GM18909 (cell line): ENCODE results near the gene KRT76.
"Not testable (repeated sequence)": the region's sequence is repeated elsewhere in the genome, so short reads cannot be mapped to it uniquely, and the experiment has no call there.

Source experiments
- ATAC-seq: cut with Tn5 transposase; IDR thresholded peaks from one replicate; pipeline ENCODE4 v1.9.1; 2021; ENCODE audit warnings: mild to moderate bottlenecking; ENCODE audit not compliant: unreplicated experiment, poor library complexity

The KRT76 gene

DNA sequence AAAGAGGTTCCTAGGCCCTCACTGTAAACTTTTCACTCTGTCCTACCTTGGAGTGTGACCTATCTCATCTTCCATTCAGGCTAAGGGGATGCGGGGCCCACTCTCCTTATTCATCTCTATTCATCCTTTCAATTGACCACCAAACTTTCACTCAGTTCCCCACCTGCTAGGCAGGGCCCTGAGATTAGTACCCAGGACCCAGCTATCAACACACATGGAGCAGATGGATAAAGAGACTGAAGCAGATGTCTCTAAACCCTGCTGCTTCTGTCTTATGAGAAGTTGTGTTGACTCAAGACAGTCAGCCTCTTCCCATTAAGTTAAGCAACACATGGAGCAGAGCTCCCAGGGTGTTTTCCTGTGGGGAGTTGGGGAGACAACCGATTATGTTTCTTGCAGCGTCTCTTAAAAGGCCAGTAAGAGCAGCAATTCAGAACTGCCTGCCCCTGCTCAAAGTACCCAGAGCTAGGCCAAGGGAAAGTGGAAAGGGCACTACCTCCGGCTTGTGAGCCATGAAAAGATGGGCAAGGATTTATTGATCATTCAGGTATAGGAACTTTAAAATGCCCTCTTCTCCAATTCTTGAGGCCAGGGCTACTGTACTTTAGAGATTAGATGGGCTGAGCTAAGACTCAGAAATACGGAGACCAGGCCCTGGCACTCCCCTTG lies 10.7 kb downstream of the KRT76 start:
- no peak for ATAC-seq

DNA sequence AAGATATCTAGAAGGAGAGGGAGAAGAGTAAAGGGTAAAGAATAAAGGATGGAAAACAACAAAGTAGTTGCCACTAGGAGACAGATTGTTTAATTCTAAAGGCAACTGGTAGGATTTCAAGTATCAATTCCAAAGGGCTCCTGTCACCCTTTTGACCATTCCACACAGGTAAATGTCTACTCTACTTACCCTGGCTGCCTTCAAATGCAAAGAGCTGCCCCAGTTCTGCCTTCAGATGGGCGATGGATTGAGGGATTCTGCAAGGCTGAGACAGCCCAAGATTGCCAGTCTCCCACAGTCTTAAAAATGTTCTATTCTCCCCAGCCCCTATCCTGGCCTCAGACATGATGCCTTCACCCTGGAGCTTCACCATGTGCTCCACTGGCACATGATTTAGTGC lies 11.4 kb downstream of the KRT76 start:
- no peak for ATAC-seq

DNA sequence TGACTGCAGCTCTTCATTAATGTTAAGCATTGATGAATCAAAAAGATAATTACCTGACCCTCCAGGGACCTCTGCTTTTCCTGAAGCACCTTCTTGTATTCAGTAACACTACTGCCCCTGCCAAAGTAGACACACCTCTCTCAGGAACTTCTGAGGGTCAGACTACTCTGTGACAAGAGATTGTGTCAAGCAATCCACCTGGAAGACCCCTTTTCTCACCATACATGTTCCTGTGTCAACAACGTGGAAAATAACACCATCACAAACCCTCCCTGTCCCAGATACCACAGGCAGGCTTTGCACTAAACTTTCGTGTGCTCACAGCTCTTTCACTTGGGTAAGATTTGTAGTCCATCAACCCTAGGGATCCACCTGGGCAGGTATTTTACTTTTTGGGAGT lies 13.2 kb downstream of the KRT76 start:
- ATAC-seq = no peak

DNA sequence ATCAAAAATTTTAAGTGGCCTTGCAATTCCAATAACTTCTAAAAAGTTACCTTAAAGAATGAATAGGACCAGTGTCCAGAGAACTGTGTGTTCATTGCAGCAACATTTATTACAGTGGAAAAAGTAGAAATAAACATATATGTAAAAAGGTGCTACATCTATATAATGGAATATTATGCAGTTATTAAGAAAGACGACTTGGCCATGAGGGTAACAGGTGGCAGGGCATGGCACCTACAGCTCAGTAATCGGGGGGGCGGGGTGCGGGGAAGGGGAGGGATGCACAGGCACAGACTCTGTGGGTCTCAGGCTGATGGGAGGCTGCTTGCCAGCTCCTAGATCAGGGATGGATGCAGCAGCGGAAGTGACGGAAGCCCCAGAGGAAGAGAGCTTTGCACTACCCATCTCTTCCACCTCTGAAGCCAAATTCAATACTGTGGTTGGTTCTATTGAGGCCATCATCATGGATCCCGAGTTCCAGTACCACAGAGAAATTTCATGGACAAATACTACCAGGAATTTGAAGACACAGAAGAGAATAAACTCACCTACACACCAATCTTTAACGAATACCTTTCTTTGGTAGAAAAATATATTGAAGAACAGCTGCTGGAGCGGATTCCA lies 14.0 kb downstream of the KRT76 start:
- no peak for ATAC-seq

DNA sequence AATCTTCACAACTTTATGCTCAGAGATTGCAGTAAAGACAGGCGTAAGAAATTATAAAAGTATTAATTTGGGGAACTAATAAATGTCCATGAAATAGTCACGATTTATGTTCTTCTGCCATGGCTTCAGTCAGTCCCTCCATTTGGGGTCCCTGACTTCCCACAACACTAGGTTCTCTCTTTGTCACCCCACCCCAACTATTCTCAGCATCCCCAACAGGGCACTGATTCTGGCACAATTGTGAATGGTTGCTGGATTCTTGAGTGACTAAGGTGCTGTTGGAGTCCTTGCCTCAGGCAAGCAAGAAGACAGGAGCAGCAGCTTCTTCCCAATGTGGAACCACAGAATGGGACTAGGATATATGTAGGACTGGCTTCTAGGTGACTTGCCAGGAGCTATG lies 15.3 kb downstream of the KRT76 start:
- ATAC-seq = no peak

DNA sequence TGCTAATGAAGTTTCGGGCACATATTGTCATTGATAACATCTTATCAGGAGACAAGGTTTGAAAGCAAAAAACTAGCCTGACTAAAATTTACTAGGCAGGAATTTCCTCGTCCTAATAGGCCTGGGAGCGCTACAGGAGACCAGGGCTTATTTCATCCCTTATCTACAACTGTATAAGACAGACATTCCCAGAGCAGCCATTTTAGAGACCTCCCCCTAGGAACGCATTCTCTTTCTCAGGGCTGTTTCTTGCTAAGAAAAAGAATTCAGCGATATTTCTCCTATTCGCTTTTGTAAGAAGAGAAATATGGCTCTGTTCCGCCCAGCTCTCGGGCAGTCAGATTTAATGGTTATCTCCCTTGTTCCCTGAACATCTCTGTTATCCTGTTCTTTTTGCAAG lies 15.9 kb downstream of the KRT76 start:
- not testable (repeated sequence) for ATAC-seq

DNA sequence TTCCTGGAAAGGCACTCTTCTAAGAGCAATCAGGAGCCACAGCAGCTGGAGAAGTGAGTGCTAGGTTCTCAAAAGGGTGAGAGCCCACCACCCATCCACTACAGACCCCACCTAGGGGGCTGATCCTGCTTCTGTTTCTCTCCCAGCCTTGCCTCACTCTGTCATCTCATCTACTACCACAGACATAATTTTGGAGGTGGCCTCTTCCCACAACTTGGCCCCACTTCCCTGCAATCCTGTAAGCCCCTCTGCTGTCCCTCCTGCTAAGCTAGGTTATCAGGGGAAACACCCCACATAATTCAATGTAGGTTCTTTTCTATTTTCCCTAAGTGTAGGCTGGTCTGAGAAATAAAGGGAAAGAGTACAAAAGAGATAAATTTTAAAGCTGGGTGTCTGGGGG lies 16.5 kb downstream of the KRT76 start:
- ATAC-seq = no peak

DNA sequence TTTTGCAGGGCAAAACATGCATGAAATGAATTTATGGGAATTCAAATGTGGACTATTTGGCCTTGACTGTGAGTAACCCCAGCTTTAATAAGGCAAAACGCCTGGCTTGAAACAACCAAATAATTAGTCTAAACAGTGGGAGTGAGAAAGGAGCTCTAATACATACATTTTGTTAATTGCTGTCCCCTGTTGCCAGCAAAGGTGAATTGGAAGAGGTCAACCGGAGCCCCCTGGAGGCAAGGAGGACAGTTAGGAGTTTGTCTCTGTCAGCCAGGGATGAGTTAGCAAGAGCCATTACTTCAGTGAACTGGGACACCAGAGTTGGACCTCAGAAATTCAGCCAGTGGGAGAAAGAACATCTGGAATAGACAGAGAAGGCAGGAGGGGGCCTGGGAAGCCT lies 17.4 kb downstream of the KRT76 start:
- ATAC-seq = no peak

DNA sequence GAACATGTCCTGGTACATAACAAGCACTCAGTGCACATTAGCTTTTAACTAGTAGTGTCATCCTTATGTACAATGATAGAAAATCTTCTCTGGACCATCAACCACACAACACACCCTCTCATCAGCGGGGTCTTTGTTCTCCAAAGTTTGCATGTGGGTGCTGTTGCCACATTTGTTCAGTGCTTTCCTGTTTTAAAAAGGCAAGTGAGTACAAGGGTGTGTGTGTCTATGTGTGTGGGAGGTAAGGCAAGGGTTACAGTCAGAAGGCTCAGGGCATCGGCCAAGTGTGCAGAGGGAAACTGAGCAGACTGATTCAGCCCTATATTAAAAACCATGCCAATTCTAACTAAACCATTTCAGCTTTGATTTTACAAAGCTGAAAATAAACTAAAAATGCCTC lies 17.9 kb downstream of the KRT76 start:
- no peak for ATAC-seq

DNA sequence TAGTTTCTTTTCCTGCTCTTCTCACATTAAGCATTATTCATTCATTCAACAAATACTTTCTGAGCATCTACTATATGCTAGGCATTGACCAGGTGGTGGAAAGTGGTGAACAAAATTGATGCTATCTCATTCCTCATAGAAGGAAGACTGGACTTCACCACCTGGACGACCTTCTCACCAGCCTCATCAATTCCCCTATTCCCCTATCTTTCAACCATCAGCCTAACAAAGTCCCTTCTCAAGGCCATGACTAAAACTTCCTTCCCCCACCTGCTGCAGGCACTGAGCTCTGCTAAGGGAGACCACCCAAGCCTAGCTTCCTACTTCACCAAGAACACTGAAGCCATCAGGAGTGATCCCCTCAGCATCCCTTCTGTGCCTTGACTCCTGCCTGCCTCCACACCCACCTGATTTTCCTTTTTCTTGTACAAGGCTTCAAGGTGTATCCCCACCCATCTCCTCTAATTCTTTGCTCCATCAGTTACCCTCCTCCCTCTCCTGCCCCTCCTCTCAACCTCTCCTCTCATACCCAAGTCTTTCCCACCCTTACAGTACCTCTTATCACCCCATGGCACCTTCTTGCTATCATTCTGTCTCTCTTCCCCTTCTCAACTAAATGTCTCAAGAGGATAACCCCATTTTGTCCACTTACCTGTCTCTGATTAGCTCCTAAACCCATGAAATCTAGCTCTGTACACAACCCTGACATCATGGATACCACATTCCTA lies 19.5 kb downstream of the KRT76 start:
- no peak for ATAC-seq

DNA sequence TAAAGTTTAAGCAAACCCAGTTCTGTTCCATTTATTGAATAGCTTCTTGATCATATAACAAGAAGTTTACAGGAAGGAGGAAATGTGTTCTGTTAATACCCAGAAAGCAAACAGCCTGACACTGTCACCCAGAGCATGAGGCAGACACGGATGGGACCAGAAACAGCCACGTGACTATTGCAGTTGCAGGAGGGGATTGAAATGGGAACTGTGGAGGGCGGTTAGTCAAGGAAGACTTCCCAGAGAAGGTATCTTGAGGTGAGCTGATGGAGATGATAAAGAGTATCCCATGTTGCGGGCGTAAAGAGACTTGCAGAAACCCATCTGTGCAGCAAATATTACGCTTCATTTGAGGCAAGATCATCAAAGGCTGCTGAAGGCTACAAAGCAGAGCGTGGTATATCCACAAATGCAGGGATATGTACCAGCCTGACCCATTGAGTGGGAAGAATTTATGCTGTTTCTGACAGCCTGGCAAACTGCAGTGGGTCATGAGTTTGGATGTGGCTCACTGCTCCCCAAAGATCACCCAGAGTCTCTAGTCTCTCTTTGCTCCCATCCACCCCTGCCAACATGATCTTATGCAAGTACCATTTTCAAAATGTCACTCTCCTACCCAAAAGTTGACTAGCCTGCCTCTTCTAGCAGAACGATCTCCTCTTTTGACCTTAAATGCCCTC lies 20.7 kb downstream of the KRT76 start:
- ATAC-seq = no peak

DNA sequence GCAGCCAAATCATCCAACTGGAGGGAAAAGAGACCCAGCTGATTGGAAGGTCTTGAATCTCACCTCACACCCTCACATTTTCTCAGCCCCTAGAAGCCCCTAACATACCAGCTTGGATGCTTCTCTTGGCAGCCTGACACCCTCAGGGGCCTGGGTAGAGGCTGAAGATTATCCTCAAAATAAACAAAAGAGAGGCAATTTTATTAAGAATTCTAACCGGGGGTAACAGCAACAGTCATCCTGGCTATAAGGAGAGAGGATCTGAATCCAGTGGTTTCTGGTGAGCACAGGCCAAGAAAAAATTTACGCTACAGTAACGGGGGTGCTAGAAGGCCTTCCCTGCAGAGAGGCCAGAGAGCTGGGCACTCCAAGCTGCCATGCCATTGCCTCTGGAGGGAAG lies 21.6 kb downstream of the KRT76 start:
- no peak for ATAC-seq

DNA sequence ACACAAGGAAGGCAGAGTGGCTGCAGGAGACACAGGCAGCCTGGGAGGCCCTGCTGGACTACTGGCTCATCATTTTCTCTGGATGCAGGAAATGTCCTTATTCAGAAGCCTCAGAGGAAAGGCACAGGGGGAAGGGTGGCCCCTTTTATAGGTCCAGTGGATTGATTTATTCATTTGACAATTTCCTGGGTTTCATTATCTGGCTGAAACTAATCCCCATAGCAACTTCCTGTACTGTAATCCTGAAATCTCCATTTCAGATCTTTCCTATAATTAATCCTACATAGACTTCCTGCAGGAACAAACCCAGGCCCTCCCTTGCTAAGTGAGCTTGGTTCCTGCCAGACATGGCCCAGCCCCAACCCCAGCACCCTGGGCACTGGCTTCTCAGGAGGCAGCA lies 23.0 kb downstream of the KRT76 start:
- no peak for ATAC-seq

DNA sequence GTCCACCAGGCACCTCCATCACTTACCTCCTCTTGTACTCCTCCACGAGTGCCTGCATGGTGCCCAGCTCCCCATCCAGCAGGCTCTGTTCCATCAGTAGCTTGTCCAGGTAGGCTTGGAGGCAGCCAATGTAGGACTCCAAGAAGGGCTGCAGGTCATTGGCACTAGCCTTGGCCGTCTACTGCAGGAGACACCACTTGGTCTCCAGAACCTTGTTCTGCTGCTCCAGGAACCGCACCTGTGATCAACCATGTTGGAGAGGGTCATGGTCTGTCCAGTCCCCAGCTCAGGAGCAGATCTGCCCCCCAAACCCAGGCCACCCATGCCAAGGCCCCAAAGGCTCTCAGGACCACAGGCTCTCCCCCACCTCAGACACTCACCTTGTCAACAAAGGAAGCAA lies 23.9 kb downstream of the KRT76 start:
- ATAC-seq = no peak

DNA sequence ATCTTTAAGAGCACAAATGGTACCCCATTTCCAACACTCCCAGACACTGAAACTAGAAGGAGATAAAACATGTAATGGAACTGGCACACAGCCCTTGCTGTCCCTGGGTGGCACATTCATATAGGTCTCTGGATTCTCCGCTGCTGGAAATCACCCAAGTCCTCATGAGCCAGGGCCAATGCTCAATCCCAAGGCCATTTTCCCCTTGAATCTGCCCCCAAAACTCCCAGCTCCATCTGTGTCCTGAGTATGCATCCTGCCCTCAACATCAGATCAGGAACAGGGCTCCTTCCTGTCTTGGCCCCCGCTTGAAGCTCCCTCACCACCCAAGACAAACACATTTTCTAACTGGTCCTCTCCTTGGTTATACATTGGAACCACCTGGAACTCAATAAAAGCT lies 24.6 kb downstream of the KRT76 start:
- no peak for ATAC-seq

DNA sequence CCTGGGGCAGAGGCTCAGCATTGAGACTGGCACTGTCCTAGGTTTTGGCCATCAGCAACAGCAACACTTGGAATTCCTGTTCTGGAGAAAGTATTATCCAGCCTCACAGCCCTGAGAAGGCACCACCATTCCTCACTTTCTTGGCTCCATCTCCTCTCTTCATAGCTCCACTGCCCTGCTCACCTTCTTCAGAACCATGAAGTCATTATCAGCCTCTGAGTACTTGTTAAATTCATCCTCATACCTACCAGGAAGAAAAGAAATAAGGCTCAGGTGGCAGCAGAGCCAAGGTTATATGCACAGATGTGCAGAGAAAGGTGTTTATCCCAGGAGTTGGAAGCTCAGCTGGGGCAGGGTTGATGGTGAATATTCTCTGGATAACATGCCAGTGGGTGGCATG lies 25.4 kb downstream of the KRT76 start:
- ATAC-seq = no peak

DNA sequence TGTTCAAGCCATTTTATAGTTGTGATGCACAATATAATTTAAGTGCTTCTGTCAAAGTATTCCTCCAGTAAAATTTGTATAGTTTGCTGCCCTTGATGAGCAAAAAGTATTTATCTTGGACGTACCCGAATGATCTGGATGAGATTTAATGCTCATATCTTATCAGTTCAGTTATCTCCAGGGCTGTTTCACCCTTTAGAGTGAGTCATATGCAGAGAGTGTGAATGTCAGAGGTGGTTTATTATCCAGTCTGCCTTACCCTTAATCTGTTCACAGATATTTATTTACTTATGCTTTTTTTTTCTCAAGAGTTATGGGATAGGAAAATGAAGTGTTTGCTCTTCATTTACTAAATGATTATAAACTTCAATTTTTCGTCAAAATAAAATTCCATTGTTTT lies 26.6 kb downstream of the KRT76 start:
- ATAC-seq = not testable (repeated sequence)

DNA sequence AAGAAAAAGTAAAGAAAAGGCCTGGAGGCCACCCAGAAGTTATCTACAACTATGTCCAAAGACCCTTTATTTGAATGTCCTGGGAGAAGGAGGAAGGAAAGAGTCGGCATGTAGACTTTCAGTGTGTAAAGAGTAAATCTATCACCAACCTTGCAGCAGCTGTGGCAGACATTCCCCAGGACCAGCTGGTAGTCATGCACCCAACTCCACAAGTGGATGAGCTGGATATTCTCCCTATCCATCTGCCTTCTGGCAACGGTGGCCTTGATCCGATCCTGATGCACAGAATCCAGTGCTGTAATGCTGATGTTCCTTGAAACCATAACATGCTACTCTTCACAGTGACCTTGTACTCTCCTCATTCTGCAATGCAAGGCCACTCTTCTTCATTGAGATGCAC lies 27.3 kb downstream of the KRT76 start:
- no peak for ATAC-seq

DNA sequence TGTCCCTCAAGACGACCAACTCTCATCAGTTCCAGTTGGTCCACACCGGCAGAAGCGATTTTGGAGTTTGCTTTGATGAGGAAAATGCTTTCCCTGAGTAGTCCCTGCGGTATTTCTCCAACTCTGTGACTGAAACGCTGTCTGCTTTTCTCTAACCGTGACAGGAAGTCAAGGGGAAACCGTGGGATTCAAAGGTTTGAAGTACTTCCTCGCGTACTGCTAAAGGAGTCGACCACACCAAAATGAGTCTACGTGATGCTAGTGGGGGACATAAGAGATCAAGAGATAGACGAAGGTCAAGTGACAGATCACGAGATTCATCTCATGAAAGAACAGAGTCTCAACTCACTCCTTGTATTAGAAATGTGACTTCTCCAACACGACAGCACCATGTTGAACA lies 28.6 kb downstream of the KRT76 start:
- ATAC-seq = no peak

DNA sequence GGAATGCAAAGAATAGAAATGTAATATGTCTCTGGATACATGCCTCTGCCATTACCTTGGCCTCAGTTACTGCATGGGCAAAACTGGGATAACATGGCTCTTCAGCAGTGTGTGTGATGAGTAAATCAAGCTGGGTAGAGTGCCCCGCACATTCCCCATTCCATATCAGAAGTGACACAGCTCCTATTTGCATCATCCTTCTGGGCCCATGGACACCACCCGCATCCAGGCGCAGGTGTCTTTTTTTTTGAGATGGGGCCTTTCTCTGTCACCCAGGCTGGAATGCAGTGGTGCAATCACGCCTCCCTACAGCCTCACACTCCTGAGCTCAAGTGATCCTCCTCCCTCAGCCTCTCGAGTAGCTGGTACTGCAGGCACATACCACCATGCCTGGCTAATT lies 31.6 kb downstream of the KRT76 start:
- ATAC-seq = no peak

DNA sequence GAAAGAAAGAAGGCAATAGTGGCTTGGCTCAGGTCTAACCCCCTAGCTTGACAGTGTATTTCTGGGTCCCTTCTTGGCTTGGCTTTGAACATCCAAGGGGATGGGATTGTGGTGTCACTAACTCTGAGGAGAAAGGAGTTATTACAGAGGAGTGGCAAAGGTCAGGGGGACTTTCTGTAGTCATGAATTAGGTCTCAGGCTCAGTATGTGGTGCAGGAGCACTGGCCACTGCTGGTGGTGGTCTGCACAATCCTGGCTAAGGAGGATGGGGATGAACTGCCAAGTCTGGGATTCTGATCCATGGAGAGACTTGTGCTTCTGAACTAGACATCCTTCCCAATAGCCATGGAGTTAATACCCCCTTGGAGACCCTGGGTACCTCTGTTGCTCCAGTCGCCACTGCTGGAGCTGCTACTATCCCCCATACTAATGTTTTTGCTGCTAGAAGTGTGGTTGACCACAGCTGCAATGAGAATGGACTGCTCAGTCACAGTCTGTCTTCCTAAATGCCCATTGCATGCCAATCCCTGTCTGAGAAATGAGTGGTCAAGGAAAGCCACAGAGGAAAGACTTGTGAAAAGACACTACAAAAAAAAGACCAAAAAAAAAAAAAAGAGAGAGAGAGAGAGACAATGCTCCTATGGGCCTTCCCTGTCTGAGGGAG lies 32.5 kb downstream of the KRT76 start:
- no peak for ATAC-seq
